Measurements from ENCODE around the gene OR52I1. TPM values are rescaled to one million over a fixed set of nuclear protein-coding genes. Genes with fewer than 3 reads are reported as not detected.

Gene OR52I1
- total RNA-seq, 2 experiments from 2014 or later, result not detected

DNA sequence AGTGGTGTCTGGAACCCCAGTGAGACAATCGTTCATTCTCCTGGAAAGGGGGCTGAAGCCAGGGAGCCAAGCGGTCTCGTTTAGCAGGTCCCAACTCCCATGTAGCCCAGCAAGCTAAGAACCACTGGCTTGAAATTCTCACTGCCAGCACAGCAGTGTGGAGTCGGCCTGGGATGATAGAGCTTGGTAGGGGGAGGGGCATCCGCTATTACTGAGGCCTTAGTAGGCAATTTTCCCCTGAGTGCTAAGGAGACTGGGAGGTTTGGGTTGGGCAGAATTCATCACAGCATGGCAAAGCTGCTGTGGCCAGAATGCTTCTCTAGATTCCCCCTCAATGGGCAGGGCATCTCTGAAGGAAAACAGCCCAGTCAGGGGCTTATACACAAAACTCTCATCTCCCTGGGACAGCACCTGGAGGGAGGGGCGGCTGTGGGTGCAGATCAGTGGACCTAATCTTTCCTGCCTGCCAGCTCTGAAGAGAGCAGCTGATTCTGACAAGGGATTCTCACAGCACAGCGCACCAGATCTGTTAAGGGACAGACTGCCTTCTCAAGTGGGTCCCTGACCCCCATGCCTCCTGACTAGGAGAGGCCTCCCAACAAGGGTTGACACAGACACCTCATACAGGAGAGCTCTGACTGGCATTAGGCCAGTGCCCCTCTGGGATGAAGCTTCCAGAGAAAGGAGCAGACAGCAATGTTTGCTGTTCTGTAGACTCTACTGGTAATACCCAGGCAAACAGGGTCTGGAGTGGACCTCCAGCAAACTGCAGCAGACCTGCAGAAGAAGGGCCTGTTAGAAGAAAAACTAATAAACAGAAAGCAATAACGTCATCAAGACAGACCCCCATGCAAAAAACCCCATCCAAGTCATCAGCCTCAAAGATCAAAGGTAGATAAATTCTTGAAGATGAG lies 34.1 kb upstream of the OR52I1 start:
- no peak for TF ChIP-seq EZH2phosphoT487 (IDR thresholded peaks at IDR 0.05; ENCODE audit: borderline replicate concordance, low read depth, low read length)
- TF ChIP-seq, protein P1, sequence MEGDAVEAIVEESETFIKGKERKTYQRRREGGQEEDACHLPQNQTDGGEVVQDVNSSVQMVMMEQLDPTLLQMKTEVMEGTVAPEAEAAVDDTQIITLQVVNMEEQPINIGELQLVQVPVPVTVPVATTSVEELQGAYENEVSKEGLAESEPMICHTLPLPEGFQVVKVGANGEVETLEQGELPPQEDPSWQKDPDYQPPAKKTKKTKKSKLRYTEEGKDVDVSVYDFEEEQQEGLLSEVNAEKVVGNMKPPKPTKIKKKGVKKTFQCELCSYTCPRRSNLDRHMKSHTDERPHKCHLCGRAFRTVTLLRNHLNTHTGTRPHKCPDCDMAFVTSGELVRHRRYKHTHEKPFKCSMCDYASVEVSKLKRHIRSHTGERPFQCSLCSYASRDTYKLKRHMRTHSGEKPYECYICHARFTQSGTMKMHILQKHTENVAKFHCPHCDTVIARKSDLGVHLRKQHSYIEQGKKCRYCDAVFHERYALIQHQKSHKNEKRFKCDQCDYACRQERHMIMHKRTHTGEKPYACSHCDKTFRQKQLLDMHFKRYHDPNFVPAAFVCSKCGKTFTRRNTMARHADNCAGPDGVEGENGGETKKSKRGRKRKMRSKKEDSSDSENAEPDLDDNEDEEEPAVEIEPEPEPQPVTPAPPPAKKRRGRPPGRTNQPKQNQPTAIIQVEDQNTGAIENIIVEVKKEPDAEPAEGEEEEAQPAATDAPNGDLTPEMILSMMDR (conservative IDR thresholded peaks at IDR 0.05; ENCODE audit: low read length), result no peak
- intact Hi-C loops (cut with micrococcal nuclease; ENCODE audit: unreplicated experiment), result no loop called here
- H3K9me3 ChIP-seq (ENCODE audit: low read length), result no peaks in the 10 kb centered on the region
- H3K79me2 ChIP-seq (ENCODE audit: insufficient read depth, low read depth, low read length), result no peaks in the 10 kb centered on the region
- BruUV-seq (replicated peaks), result no TSS peak
- CTCF ChIA-PET (ENCODE audit: unreplicated experiment), result no interaction called here
- H3K4me3 ChIP-seq (ENCODE audit: low read depth, low read length, poor library complexity, severe bottlenecking), result no peak overlapping the region
- no peaks in the 10 kb centered on the region for H3K9me2 ChIP-seq (ENCODE audit: insufficient read depth, low read length)
- DNase-seq (ENCODE audit: low spot score), result no peak
- H3K27ac ChIP-seq (ENCODE audit: low read depth, low read length, poor library complexity, severe bottlenecking), result no peak overlapping the region
- H3K4me2 ChIP-seq (ENCODE audit: low read length), result no peak overlapping the region
- POLR2A ChIA-PET, result no interaction called here
- no peaks in the 10 kb centered on the region for H4K20me1 ChIP-seq (ENCODE audit: insufficient read depth, low read length)
- H3K4me1 ChIP-seq (ENCODE audit: insufficient read depth, low read length, poor library complexity, severe bottlenecking), result no peaks in the 10 kb centered on the region
- H2AFZ ChIP-seq (ENCODE audit: low read length), result no peak overlapping the region
- no peaks in the 10 kb centered on the region for H3K36me3 ChIP-seq (ENCODE audit: insufficient read depth, low read length)

DNA sequence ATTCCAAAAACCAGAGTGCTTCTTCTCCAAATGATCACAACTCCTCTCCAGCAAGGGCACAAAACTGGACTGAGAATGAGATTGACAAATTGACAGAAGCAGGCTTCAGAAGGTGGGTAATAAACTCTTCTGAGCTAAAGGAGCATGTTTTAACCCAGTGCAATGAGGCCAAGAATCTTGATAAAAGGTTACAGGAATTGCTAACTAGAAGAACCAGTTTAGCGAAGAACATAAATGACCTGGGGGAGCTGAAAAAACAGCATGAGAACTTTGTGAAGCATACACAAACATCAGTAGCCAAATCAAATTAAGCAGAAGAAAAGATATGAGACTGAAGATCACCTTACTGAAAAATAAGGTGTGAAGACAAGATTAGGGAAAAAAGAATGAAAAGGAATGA lies 33.4 kb upstream of the OR52I1 start:
- Histone ChIP-seq H3K27ac (ENCODE audit: low read depth, low read length, poor library complexity, severe bottlenecking) (no peak overlapping the region), H4K20me1 (ENCODE audit: insufficient read depth, low read length) (no peaks in the 10 kb centered on the region), H3K36me3 (ENCODE audit: insufficient read depth, low read length) (no peaks in the 10 kb centered on the region), H3K4me3 (ENCODE audit: low read depth, low read length, poor library complexity, severe bottlenecking) (no peak overlapping the region), H3K4me1 (ENCODE audit: insufficient read depth, low read length, poor library complexity, severe bottlenecking) (no peaks in the 10 kb centered on the region), H3K9me3 (ENCODE audit: low read length) (no peaks in the 10 kb centered on the region), H3K9me2 (ENCODE audit: insufficient read depth, low read length) (no peaks in the 10 kb centered on the region), H2AFZ (ENCODE audit: low read length) (no peak overlapping the region), H3K4me2 (ENCODE audit: low read length) (no peak overlapping the region), H3K79me2 (ENCODE audit: insufficient read depth, low read depth, low read length) (no peaks in the 10 kb centered on the region)
- CTCF ChIA-PET (ENCODE audit: unreplicated experiment), result no interaction called here
- intact Hi-C loops (cut with micrococcal nuclease; ENCODE audit: unreplicated experiment), result no loop called here
- no peak for DNase-seq (ENCODE audit: low spot score)
- POLR2A ChIA-PET, result interaction anchor here (0.6 kb wide), 1 partner anchor 10 kb away, joined by 3 read pairs; no protein-coding TSS in a partner anchor
- BruUV-seq (replicated peaks), result no TSS peak
- TF ChIP-seq, protein P1 (conservative IDR thresholded peaks at IDR 0.05; ENCODE audit: low read length), result no peak
- no peak for TF ChIP-seq EZH2phosphoT487 (IDR thresholded peaks at IDR 0.05; ENCODE audit: borderline replicate concordance, low read depth, low read length)

DNA sequence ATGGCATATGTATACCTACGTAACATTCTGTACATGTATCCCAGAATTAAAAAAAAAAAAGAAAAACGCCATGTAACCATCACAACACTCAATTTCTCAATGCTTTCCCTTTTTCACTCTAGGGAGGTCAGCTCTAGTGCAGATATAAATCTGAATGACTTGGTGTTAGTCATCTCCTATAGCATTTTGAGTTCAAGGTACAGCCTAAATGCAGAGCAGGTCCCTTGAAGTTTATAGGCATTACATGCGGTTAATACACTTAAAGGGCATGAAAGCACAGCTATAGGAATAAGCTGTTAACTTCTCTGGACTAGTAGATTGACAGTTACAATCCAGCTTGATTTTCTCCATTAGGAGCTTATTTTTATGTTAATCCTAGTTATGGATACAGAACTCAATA lies 28.5 kb upstream of the OR52I1 start:
- intact Hi-C loops (cut with micrococcal nuclease; ENCODE audit: unreplicated experiment), result no loop called here
- Histone ChIP-seq H3K4me1 (ENCODE audit: insufficient read depth, low read length, poor library complexity, severe bottlenecking) (no peaks in the 10 kb centered on the region), H3K9me2 (ENCODE audit: insufficient read depth, low read length) (no peaks in the 10 kb centered on the region), H3K4me2 (ENCODE audit: low read length) (no peak overlapping the region), H3K27ac (ENCODE audit: low read depth, low read length, poor library complexity, severe bottlenecking) (no peak overlapping the region), H2AFZ (ENCODE audit: low read length) (no peak overlapping the region), H3K9me3 (ENCODE audit: low read length) (no peaks in the 10 kb centered on the region), H4K20me1 (ENCODE audit: insufficient read depth, low read length) (no peaks in the 10 kb centered on the region), H3K36me3 (ENCODE audit: insufficient read depth, low read length) (no peaks in the 10 kb centered on the region), H3K79me2 (ENCODE audit: insufficient read depth, low read depth, low read length) (no peaks in the 10 kb centered on the region), H3K4me3 (ENCODE audit: low read depth, low read length, poor library complexity, severe bottlenecking) (no peak overlapping the region)
- TF ChIP-seq EZH2phosphoT487 (IDR thresholded peaks at IDR 0.05; ENCODE audit: borderline replicate concordance, low read depth, low read length), result no peak
- TF ChIP-seq, protein P1 (conservative IDR thresholded peaks at IDR 0.05; ENCODE audit: low read length), result no peak
- no TSS peak for BruUV-seq (replicated peaks)
- ChIA-PET CTCF (ENCODE audit: unreplicated experiment) (no interaction called here), POLR2A (no interaction called here)
- DNase-seq (ENCODE audit: low spot score), result no peak

Measured in OCI-LY7 (cell line).